HG03108 (cell line): ENCODE measurements around the gene GGCX.
"Not testable (repeated sequence)": the region's sequence is repeated elsewhere in the genome, so short reads cannot be mapped to it uniquely, and the experiment has no call there.

Experiments used
- ATAC-seq: cut with Tn5 transposase; IDR thresholded peaks from one replicate; pipeline ENCODE4 v1.9.1; 2021; ENCODE audit warnings: moderate library complexity; ENCODE audit not compliant: unreplicated experiment

GGCX gene

GRCh38 chr2:85577063-85577385 lies 15.7 kb upstream of the GGCX start:
- ATAC-seq: no peak

- ATAC-seq: no peak
These were observed 14.4 kb upstream of the GGCX start for GRCh38 chr2:85575739-85576138.

- ATAC-seq: no peak
These were observed 5.0 kb upstream of the GGCX start for GRCh38 chr2:85566265-85566664.

GRCh38 chr2:85564144-85564563 lies 2.9 kb upstream of the GGCX start:
- no peak for ATAC-seq

- no peak for ATAC-seq
These were observed 447 bp downstream of the GGCX start for GRCh38 chr2:85560812-85561279.

GRCh38 chr2:85560403-85560726 lies 928 bp downstream of the GGCX start:
- not testable (repeated sequence) for ATAC-seq

- no peak for ATAC-seq
These were observed 3.1 kb downstream of the GGCX start for GRCh38 chr2:85558160-85558559.

- no peak for ATAC-seq
These were observed 4.2 kb downstream of the GGCX start for GRCh38 chr2:85557130-85557529.

- no peak for ATAC-seq
These were observed 6.2 kb downstream of the GGCX start for GRCh38 chr2:85554980-85555612.

GRCh38 chr2:85553184-85553583 lies 8.1 kb downstream of the GGCX start:
- ATAC-seq: no peak

- ATAC-seq: no peak
These were observed 9.3 kb downstream of the GGCX start for GRCh38 chr2:85551698-85552678.

- ATAC-seq: no peak
These were observed 10.8 kb downstream of the GGCX start for GRCh38 chr2:85550486-85550885.

- ATAC-seq: no peak
These were observed 11.5 kb downstream of the GGCX start for GRCh38 chr2:85549826-85550225.

GRCh38 chr2:85549095-85549494 lies 12.2 kb downstream of the GGCX start:
- no peak for ATAC-seq

GRCh38 chr2:85548608-85548900 lies 12.7 kb downstream of the GGCX start:
- no peak for ATAC-seq

- ATAC-seq: no peak
These were observed 13.3 kb downstream of the GGCX start for GRCh38 chr2:85547859-85548607.

GRCh38 chr2:85547089-85547858 lies 14.0 kb downstream of the GGCX start:
- ATAC-seq: no peak

GRCh38 chr2:85545780-85546240 lies 15.5 kb downstream of the GGCX start:
- no peak for ATAC-seq

GRCh38 chr2:85544915-85545779 lies 16.1 kb downstream of the GGCX start:
- not testable (repeated sequence) for ATAC-seq

GRCh38 chr2:85544254-85544691 lies 17.0 kb downstream of the GGCX start:
- not testable (repeated sequence) for ATAC-seq
